OCI-LY1 (cell line): ENCODE measurements around the gene BRD2.

Experiments
- H2AFZ ChIP-seq: fragments of 200-600 bp; sonication (generic), shearing (Covaris generic); 2 replicates; pipeline ENCODE4 v1.6.0; 2014; ENCODE audit warnings: antibody characterized with exemption, mild to moderate bottlenecking, low read length
- H3F3A ChIP-seq: fragments of 200-600 bp; sonication (generic), shearing (Covaris generic); 2 replicates; pipeline ENCODE4 v1.6.0; 2014; ENCODE audit warnings: mild to moderate bottlenecking, antibody characterized with exemption, low read length, moderate library complexity; ENCODE audit not compliant: insufficient read depth
- H3K27ac ChIP-seq: fragments of 200-600 bp; sonication (generic); 2 replicates; pipeline ENCODE4 v1.5.1; 2014; ENCODE audit warnings: low read length, mixed run types, mild to moderate bottlenecking, low read depth; ENCODE audit not compliant: poor library complexity, severe bottlenecking
- H3K27me3 ChIP-seq: fragments of 200-600 bp; sonication (generic); 2 replicates; pipeline ENCODE4 v1.6.0; 2014; ENCODE audit warnings: antibody characterized with exemption, mild to moderate bottlenecking, low read length, moderate library complexity; ENCODE audit not compliant: insufficient read depth
- H3K36me3 ChIP-seq: fragments of 200-600 bp; sonication (generic); 2 replicates; pipeline ENCODE4 v1.6.1; 2014; ENCODE audit warnings: mild to moderate bottlenecking, antibody characterized with exemption, low read length, moderate library complexity, mixed read lengths; ENCODE audit not compliant: insufficient read depth
- H3K4me1 ChIP-seq: fragments of 200-600 bp; sonication (generic); 2 replicates; pipeline ENCODE4 v1.5.1; 2014; ENCODE audit warnings: mild to moderate bottlenecking, low read length, moderate library complexity; ENCODE audit not compliant: insufficient read depth, severe bottlenecking
- H3K4me2 ChIP-seq: fragments of 200-600 bp; sonication (generic), shearing (Covaris generic); 2 replicates; pipeline ENCODE4 v1.6.1; 2014; ENCODE audit warnings: low read length
- H3K4me3 ChIP-seq: fragments of 200-600 bp; sonication (generic); 2 replicates; pipeline ENCODE4 v1.5.1; 2014; ENCODE audit warnings: low read length, low read depth, mild to moderate bottlenecking, mixed read lengths; ENCODE audit not compliant: poor library complexity, severe bottlenecking
- H3K79me2 ChIP-seq: fragments of 200-600 bp; shearing (Covaris generic); 2 replicates; pipeline ENCODE4 v1.6.1; 2016; ENCODE audit warnings: mixed run types, low read length, mixed read lengths; ENCODE audit not compliant: insufficient read depth
- H3K9ac ChIP-seq: fragments of 200-600 bp; sonication (generic), shearing (Covaris generic); 2 replicates; pipeline ENCODE4 v1.6.1; 2014; ENCODE audit warnings: mild to moderate bottlenecking, low read length, mixed read lengths
- H3K9me2 ChIP-seq: fragments of 200-600 bp; sonication (generic), shearing (Covaris generic); 2 replicates; pipeline ENCODE4 v1.6.1; 2014; ENCODE audit warnings: low read depth, mild to moderate bottlenecking, low read length, mixed read lengths
- H3K9me3 ChIP-seq: fragments of 200-600 bp; shearing (Covaris generic); 2 replicates; pipeline ENCODE4 v1.6.1; 2014; ENCODE audit warnings: low read length, mixed read lengths
- H4K20me1 ChIP-seq: fragments of 200-600 bp; sonication (generic), shearing (Covaris generic); 2 replicates; pipeline ENCODE4 v1.6.0; 2016; ENCODE audit warnings: mild to moderate bottlenecking, low read length; ENCODE audit not compliant: insufficient read depth
- EZH2 ChIP-seq: fragments of 200-600 bp; sonication (generic), shearing (Covaris generic); IDR thresholded peaks from 2 replicates; pipeline ENCODE4 v1.8.0; 2017; ENCODE audit warnings: borderline replicate concordance, mixed run types, mild to moderate bottlenecking, antibody characterized with exemption, low read length, moderate library complexity, mixed read lengths
- TF ChIP-seq, protein P1 (sequence below): fragments of 200-600 bp; sonication (generic), shearing (Covaris generic); IDR thresholded peaks from 2 replicates; pipeline ENCODE4 v1.5.1; 2017; ENCODE audit warnings: mild to moderate bottlenecking, antibody characterized with exemption, low read length, moderate library complexity, mixed read lengths

BRD2 gene

DNA sequence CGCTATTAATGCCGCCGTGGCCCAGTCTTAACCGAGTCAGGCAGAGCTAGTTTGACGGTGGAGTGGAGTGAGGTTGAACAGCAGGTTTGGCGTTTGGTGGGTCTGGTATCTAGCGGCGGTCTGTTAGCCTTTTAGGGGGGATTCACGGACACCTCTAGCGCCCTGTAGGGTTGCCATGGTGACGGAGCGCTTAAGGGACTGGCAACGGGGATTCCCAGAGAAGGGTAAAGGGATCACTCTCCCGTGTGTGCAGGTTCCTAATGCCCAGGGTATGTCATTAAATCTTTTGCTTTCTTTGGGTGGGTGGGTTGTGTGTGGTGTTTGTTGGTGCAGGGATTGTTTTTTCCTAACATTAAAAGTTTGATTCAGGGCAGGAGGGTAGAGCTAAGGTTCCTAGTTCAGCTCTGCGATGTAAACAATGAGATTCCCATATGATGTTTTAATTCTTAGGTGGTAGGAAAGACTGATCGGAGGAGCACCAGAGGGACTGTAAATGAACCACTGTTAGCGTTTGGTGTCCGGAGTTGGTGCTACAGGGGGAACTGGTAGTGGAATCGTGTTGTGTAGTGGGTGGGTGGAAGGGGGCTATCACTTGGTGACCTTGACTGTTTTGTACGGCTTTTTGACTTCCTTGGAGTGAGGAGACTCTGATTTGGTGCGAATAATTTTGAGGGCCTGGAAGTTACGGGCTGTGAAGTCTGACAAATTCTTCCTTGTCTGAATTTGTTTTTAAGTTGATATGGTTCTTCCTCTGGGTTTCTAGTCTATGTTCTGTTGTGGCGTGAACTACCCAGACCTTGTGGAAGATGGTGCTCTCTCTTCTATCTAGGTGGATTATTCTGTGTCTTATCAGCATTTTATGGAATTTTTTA, 5.0 kb downstream of the BRD2 start:
- H3K27ac ChIP-seq = peak overlapping the region; percentile 79
- no peak overlapping the region for H2AFZ ChIP-seq
- peak overlapping the region; percentile 97 for H3K4me3 ChIP-seq
- H4K20me1 ChIP-seq = no peaks in the 10 kb centered on the region; the same call in 1 of the 2 replicates
- H3K9me2 ChIP-seq = no peaks in the 10 kb centered on the region
- H3K36me3 ChIP-seq = peaks cover 77% of the 10 kb centered on the region
- peak overlapping the region; percentile 77 for H3K4me2 ChIP-seq
- H3F3A ChIP-seq = peaks cover 6% of the 10 kb centered on the region; the same call in 1 of the 2 replicates
- H3K27me3 ChIP-seq = no peaks in the 10 kb centered on the region
- H3K9me3 ChIP-seq = no peaks in the 10 kb centered on the region
- H3K9ac ChIP-seq = peak overlapping the region; percentile 95
- H3K79me2 ChIP-seq = peaks cover 43% of the 10 kb centered on the region
- H3K4me1 ChIP-seq = peaks cover 41% of the 10 kb centered on the region
- TF ChIP-seq EZH2 = no peak
- TF ChIP-seq, protein P1, sequence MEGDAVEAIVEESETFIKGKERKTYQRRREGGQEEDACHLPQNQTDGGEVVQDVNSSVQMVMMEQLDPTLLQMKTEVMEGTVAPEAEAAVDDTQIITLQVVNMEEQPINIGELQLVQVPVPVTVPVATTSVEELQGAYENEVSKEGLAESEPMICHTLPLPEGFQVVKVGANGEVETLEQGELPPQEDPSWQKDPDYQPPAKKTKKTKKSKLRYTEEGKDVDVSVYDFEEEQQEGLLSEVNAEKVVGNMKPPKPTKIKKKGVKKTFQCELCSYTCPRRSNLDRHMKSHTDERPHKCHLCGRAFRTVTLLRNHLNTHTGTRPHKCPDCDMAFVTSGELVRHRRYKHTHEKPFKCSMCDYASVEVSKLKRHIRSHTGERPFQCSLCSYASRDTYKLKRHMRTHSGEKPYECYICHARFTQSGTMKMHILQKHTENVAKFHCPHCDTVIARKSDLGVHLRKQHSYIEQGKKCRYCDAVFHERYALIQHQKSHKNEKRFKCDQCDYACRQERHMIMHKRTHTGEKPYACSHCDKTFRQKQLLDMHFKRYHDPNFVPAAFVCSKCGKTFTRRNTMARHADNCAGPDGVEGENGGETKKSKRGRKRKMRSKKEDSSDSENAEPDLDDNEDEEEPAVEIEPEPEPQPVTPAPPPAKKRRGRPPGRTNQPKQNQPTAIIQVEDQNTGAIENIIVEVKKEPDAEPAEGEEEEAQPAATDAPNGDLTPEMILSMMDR = no peak

DNA sequence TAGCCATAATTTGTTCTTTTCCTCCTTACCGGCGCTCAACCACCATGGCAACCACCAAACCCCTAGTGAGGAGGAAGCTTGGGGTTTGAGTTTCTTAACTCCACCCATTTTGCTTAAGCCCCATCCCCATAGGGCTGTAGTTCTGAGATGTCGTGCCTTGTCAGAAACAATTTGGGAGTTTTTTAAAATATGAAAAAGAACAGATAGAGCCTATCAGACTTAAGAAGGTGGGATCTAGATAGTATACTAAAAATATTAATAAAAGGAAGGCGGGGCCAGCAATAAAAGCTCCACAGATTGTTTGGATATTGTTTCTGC, 5.6 kb downstream of the BRD2 start:
- Histone ChIP-seq H3K27me3 (no peaks in the 10 kb centered on the region), H2AFZ (no peak overlapping the region), H3K4me2 (peak overlapping the region; percentile 77), H3K79me2 (peaks cover 43% of the 10 kb centered on the region), H3K4me3 (peak overlapping the region; percentile 97), H3K4me1 (peaks cover 40% of the 10 kb centered on the region), H3K9ac (peak overlapping the region; percentile 95), H3F3A (peaks cover 6% of the 10 kb centered on the region; the same call in 1 of the 2 replicates), H3K9me2 (no peaks in the 10 kb centered on the region), H4K20me1 (no peaks in the 10 kb centered on the region; the same call in 1 of the 2 replicates), H3K27ac (no peak overlapping the region), H3K36me3 (peaks cover 83% of the 10 kb centered on the region), H3K9me3 (no peaks in the 10 kb centered on the region)
- no peak for TF ChIP-seq EZH2
- TF ChIP-seq, protein P1 = no peak

DNA sequence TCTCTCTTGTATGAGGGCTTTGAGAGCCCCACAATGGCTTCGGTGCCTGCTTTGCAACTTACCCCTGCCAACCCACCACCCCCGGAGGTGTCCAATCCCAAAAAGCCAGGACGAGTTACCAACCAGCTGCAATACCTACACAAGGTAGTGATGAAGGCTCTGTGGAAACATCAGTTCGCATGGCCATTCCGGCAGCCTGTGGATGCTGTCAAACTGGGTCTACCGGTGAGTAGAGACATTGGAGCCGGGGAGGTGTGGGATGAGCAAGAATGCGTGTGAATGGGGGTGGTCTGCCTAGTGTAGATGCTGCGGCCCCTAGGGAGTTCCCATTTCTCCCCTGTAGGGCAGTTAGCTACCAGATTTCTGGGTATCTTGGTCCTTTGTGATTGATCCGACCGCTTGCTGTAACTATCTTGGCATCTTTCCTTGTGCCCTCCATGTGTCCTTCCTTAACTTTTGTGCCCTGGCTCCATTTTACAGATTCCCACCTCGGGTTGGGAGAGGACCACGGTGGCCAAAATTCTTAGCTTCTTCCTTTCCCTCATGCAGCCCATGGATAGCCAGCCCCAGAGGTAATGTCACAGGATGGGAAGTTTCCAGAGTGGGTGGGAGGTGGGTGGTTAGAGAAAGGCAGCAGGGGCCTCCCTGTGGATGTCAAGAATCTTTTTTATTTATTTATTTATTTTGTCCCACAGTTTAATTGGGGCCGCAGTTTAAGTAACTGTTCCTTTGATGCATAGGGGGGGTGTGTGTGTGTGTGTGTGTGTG, 6.3 kb downstream of the BRD2 start:
- Histone ChIP-seq H3K27ac (no peak overlapping the region), H3K36me3 (peaks cover 84% of the 10 kb centered on the region), H3K4me3 (peak overlapping the region; percentile 97), H3K4me1 (peaks cover 32% of the 10 kb centered on the region), H3K4me2 (peak overlapping the region; percentile 77), H3K9me2 (no peaks in the 10 kb centered on the region), H3K9me3 (no peaks in the 10 kb centered on the region), H2AFZ (no peak overlapping the region), H3K27me3 (no peaks in the 10 kb centered on the region), H4K20me1 (no peaks in the 10 kb centered on the region; the same call in 1 of the 2 replicates), H3K9ac (peak overlapping the region; percentile 95), H3K79me2 (peaks cover 43% of the 10 kb centered on the region), H3F3A (peaks cover 11% of the 10 kb centered on the region; the same call in 1 of the 2 replicates)
- TF ChIP-seq, protein P1 = no peak
- no peak for TF ChIP-seq EZH2
